Heart left ventricle (tissue), 13 donors: Measurements from ENCODE around the gene COL24A1.

Source experiments
- POLR2A ChIP-seq, 2 donors: fragments of 450-650 bp; IDR thresholded peaks; one replicate each; pipeline ENCODE4 v1.6.1; 2017; ENCODE audit warnings: antibody characterized with exemption in 2 of 2, mild to moderate bottlenecking in 2 of 2, moderate library complexity in 2 of 2
- TF ChIP-seq, protein P1 (sequence below), 12 donors: fragments of 200-600 bp; sonication (generic) in 4 of 12; IDR thresholded peaks; one replicate each; pipeline versions ENCODE4 v1.5.0 to v1.8.0; 2018 to 2022; ENCODE audit warnings: antibody characterized with exemption in 12 of 12, mild to moderate bottlenecking in 5 of 12
- donor health status: ischemic (EF 13 %, LVEDD 7.1; RV severe dilation, severe dysfunction).
- donor health status: DM: no; HTN: yes; CAD: no.
- donor health status: DM: no; HTN: no; CAD: no.
- donor health status: ischemic (EF 25% LVEDD 6.9; RV normal size, moderate dysfunction).
- donor health status: ischemic (EF 25% LVEDD 5.7; RV mildly dilated, moderate dysfunction).
- donor health status: ischemic (EF 35%, LVEDD 5.7; RV mildly dilated, moderate dysfunction).
- donor health status: nonischemic (EF 11% LVEDD 7.7; RV severe dilation, severe dysfunction).
- donor health status: DM: yes; HTN: yes; CAD: no.
- donor health status: PGD.
- donor health status: ischemic (EF 29% LVEDD 5.4; RV normal size, mild dysfunction).
- donor health status: nonischemic (EF 23%, LVEDD 6.1; RV moderate dilation, normal function).

DNA sequence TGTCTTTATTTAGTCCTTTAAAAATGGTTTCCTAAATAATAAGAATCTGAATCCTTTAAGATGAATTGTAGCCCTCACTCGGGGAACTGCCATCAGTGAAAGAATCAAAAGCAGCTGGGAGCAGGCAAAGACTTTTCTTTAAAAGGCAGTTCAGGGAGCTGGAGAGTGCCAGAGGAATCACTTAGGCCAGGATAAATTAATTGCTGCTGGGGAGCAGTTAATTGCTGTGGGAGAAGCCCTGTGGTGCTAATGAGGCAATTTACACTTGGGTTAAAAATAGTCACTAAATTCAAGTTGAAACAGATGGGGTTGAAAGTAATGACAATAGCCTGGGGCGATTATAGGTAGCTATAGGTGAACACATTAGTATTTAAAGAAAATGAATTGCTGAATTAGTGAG, 38.7 kb upstream of the COL24A1 start:
- TF ChIP-seq, protein P1, sequence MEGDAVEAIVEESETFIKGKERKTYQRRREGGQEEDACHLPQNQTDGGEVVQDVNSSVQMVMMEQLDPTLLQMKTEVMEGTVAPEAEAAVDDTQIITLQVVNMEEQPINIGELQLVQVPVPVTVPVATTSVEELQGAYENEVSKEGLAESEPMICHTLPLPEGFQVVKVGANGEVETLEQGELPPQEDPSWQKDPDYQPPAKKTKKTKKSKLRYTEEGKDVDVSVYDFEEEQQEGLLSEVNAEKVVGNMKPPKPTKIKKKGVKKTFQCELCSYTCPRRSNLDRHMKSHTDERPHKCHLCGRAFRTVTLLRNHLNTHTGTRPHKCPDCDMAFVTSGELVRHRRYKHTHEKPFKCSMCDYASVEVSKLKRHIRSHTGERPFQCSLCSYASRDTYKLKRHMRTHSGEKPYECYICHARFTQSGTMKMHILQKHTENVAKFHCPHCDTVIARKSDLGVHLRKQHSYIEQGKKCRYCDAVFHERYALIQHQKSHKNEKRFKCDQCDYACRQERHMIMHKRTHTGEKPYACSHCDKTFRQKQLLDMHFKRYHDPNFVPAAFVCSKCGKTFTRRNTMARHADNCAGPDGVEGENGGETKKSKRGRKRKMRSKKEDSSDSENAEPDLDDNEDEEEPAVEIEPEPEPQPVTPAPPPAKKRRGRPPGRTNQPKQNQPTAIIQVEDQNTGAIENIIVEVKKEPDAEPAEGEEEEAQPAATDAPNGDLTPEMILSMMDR (IDR thresholded peaks at IDR 0.05) = no peak
- TF ChIP-seq POLR2A (IDR thresholded peaks at IDR 0.05) = no peak
